ENCODE data around the gene SETD6. TPM values are rescaled to one million over a fixed set of nuclear protein-coding genes. Genes with fewer than 3 reads are reported as not detected.

SETD6 gene
- total RNA-seq, 1 donor from 2014 or later: 2.6 TPM

GRCh38 chr16:58500430-58501241, 14.7 kb upstream of the SETD6 start:
- H3K36me3 ChIP-seq (ENCODE audit: control insufficient read depth in 3 of 3, insufficient read depth in 3 of 3, low read length in 3 of 3): no peaks in the 10 kb centered on the region
- H3K9ac ChIP-seq (ENCODE audit: low read depth in 1 of 3, low read length in 3 of 3): no peak overlapping the region
- H3K4me1 ChIP-seq (ENCODE audit: control insufficient read depth in 3 of 3, insufficient read depth in 3 of 3, low read length in 3 of 3): peaks cover 6 to 16% (median 6%) of the 10 kb centered on the region in 3 donors
- no peaks in the 10 kb centered on the region for H3K9me3 ChIP-seq (ENCODE audit: control insufficient read depth in 3 of 3, low read length in 3 of 3)
- peaks cover 34 to 46% (median 37%) of the 10 kb centered on the region in 3 donors for H3K27me3 ChIP-seq (ENCODE audit: control insufficient read depth in 3 of 3, insufficient read depth in 3 of 3, low read length in 3 of 3)
- no peak overlapping the region for H3K27ac ChIP-seq (ENCODE audit: low read depth, low read length)
- H3K4me3 ChIP-seq (ENCODE audit: low read length in 3 of 3): no peak overlapping the region

GRCh38 chr16:58501242-58502131, 13.8 kb upstream of the SETD6 start:
- no peaks in the 10 kb centered on the region for H3K9me3 ChIP-seq (ENCODE audit: control insufficient read depth in 3 of 3, low read length in 3 of 3)
- H3K27ac ChIP-seq (ENCODE audit: low read depth, low read length): no peak overlapping the region
- H3K4me1 ChIP-seq (ENCODE audit: control insufficient read depth in 3 of 3, insufficient read depth in 3 of 3, low read length in 3 of 3): peaks cover 4 to 13% (median 5%) of the 10 kb centered on the region in 3 donors
- no peaks in the 10 kb centered on the region for H3K36me3 ChIP-seq (ENCODE audit: control insufficient read depth in 3 of 3, insufficient read depth in 3 of 3, low read length in 3 of 3)
- H3K9ac ChIP-seq (ENCODE audit: low read depth in 1 of 3, low read length in 3 of 3): peak overlapping the region in 1 of 3 donors; percentile 33
- H3K27me3 ChIP-seq (ENCODE audit: control insufficient read depth in 3 of 3, insufficient read depth in 3 of 3, low read length in 3 of 3): peaks cover 34 to 45% (median 37%) of the 10 kb centered on the region in 3 donors
- H3K4me3 ChIP-seq (ENCODE audit: low read length in 3 of 3): peak overlapping the region in 2 of 3 donors; percentile 14 to 49

DNA sequence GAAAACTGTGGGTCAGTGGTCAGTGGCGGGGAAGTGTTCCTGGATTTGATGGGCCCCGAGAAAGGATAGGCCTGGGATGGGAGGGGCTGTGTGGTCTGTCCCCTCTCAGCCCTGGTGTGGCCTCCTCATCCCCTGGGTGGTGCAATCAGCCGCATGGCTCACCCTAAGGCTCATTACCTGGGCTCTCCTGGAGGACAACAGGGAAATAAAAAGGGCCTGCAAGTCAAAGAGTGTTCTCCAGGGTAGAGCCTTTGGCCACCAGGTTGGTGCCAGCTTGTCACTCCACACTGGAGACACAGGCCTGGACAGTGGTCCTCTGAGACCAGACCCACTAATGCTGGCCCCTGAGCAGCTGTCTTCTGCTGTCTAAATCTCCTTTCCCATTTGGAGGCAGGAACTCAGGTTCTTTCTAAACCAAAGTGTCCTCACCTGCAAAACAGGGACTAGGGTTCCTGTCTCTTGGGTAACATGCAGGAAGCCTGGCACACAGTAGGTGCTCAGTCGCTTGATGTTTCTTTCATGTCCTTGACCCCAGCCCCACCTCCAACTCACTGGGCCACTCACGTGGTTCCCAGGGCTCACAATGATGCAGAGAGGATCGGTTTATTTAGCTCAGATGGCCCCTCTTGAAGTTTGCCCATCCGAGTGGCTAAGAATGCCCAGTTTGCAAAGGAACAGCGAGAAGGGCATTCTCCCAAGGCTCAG, 12.9 kb upstream of the SETD6 start:
- no peak overlapping the region for H3K9ac ChIP-seq (ENCODE audit: low read depth in 1 of 3, low read length in 3 of 3)
- H3K27ac ChIP-seq (ENCODE audit: low read depth, low read length): no peak overlapping the region
- H3K27me3 ChIP-seq (ENCODE audit: control insufficient read depth in 3 of 3, insufficient read depth in 3 of 3, low read length in 3 of 3): peaks cover 37 to 50% (median 42%) of the 10 kb centered on the region in 3 donors

GRCh38 chr16:58503166-58503862, 12.0 kb upstream of the SETD6 start:
- Histone ChIP-seq H3K36me3 (ENCODE audit: control insufficient read depth in 3 of 3, insufficient read depth in 3 of 3, low read length in 3 of 3) (no peaks in the 10 kb centered on the region), H3K27ac (ENCODE audit: low read depth, low read length) (no peak overlapping the region)

More for the DNA sequence above, 12.9 kb upstream of the SETD6 start:
- peaks cover 4 to 13% (median 5%) of the 10 kb centered on the region in 3 donors for H3K4me1 ChIP-seq (ENCODE audit: control insufficient read depth in 3 of 3, insufficient read depth in 3 of 3, low read length in 3 of 3)
- H3K36me3 ChIP-seq (ENCODE audit: control insufficient read depth in 3 of 3, insufficient read depth in 3 of 3, low read length in 3 of 3): no peaks in the 10 kb centered on the region
- H3K4me3 ChIP-seq (ENCODE audit: low read length in 3 of 3): no peak overlapping the region
- H3K9me3 ChIP-seq (ENCODE audit: control insufficient read depth in 3 of 3, low read length in 3 of 3): no peaks in the 10 kb centered on the region

DNA sequence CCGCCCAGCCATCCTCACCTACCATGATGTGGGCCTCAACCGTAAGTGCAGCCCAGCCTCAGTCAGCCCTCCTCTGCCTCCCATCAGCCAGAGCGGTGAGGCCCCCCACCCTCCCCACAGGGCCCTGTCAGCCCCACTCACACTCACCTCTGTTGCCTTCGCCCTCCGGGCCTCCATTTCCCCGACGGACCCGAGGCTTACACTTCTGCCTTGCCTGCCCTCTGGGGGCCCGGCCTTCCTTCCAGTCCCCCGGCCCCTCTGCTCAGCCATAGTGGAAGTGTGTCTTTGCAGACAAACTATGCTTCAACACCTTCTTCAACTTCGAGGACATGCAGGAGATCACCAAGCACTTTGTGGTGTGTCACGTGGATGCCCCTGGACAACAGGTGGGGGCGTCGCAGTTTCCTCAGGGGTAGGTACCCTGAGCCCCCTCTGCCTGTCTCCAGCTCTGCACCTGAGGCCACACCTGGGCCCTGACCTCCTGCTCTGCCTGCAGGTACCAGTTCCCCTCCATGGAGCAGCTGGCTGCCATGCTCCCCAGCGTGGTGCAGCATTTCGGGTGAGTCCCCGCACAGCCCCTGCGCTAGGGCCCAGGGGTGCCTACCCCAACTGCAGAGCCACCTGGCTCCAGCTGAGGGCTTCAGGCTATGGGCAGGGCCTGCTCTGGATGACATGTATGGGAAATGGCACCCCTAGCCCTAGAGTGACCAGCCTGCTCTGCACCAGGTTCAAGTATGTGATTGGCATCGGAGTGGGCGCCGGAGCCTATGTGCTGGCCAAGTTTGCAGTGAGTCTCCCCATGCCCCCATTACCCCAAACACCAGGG, 11.2 kb upstream of the SETD6 start:
- no peak overlapping the region for H3K27ac ChIP-seq (ENCODE audit: low read depth, low read length)
- peaks cover 4 to 13% (median 5%) of the 10 kb centered on the region in 3 donors for H3K4me1 ChIP-seq (ENCODE audit: control insufficient read depth in 3 of 3, insufficient read depth in 3 of 3, low read length in 3 of 3)
- no peak overlapping the region for H3K4me3 ChIP-seq (ENCODE audit: low read length in 3 of 3)
- H3K36me3 ChIP-seq (ENCODE audit: control insufficient read depth in 3 of 3, insufficient read depth in 3 of 3, low read length in 3 of 3): no peaks in the 10 kb centered on the region
- H3K9ac ChIP-seq (ENCODE audit: low read depth in 1 of 3, low read length in 3 of 3): no peak overlapping the region
- H3K27me3 ChIP-seq (ENCODE audit: control insufficient read depth in 3 of 3, insufficient read depth in 3 of 3, low read length in 3 of 3): peaks cover 37 to 50% (median 45%) of the 10 kb centered on the region in 3 donors
- H3K9me3 ChIP-seq (ENCODE audit: control insufficient read depth in 3 of 3, low read length in 3 of 3): no peaks in the 10 kb centered on the region

More at GRCh38 chr16:58503166-58503862, 12.0 kb upstream of the SETD6 start:
- peaks cover 4 to 13% (median 5%) of the 10 kb centered on the region in 3 donors for H3K4me1 ChIP-seq (ENCODE audit: control insufficient read depth in 3 of 3, insufficient read depth in 3 of 3, low read length in 3 of 3)
- H3K9me3 ChIP-seq (ENCODE audit: control insufficient read depth in 3 of 3, low read length in 3 of 3): no peaks in the 10 kb centered on the region
- no peak overlapping the region for H3K9ac ChIP-seq (ENCODE audit: low read depth in 1 of 3, low read length in 3 of 3)
- peaks cover 37 to 50% (median 45%) of the 10 kb centered on the region in 3 donors for H3K27me3 ChIP-seq (ENCODE audit: control insufficient read depth in 3 of 3, insufficient read depth in 3 of 3, low read length in 3 of 3)
- no peak overlapping the region for H3K4me3 ChIP-seq (ENCODE audit: low read length in 3 of 3)

- no peak overlapping the region for H3K9ac ChIP-seq (ENCODE audit: low read depth in 1 of 3, low read length in 3 of 3)
- no peaks in the 10 kb centered on the region for H3K36me3 ChIP-seq (ENCODE audit: control insufficient read depth in 3 of 3, insufficient read depth in 3 of 3, low read length in 3 of 3)
- H3K27me3 ChIP-seq (ENCODE audit: control insufficient read depth in 3 of 3, insufficient read depth in 3 of 3, low read length in 3 of 3): peaks cover 22 to 30% (median 29%) of the 10 kb centered on the region in 3 donors
- H3K27ac ChIP-seq (ENCODE audit: low read depth, low read length): no peak overlapping the region
- H3K4me3 ChIP-seq (ENCODE audit: low read length in 3 of 3): no peak overlapping the region
- H3K4me1 ChIP-seq (ENCODE audit: control insufficient read depth in 3 of 3, insufficient read depth in 3 of 3, low read length in 3 of 3): peaks cover 0 to 8% (median 1%) of the 10 kb centered on the region in 3 donors
- no peaks in the 10 kb centered on the region for H3K9me3 ChIP-seq (ENCODE audit: control insufficient read depth in 3 of 3, low read length in 3 of 3)
Measured at GRCh38 chr16:58506241-58507194, 8.8 kb upstream of the SETD6 start.

DNA sequence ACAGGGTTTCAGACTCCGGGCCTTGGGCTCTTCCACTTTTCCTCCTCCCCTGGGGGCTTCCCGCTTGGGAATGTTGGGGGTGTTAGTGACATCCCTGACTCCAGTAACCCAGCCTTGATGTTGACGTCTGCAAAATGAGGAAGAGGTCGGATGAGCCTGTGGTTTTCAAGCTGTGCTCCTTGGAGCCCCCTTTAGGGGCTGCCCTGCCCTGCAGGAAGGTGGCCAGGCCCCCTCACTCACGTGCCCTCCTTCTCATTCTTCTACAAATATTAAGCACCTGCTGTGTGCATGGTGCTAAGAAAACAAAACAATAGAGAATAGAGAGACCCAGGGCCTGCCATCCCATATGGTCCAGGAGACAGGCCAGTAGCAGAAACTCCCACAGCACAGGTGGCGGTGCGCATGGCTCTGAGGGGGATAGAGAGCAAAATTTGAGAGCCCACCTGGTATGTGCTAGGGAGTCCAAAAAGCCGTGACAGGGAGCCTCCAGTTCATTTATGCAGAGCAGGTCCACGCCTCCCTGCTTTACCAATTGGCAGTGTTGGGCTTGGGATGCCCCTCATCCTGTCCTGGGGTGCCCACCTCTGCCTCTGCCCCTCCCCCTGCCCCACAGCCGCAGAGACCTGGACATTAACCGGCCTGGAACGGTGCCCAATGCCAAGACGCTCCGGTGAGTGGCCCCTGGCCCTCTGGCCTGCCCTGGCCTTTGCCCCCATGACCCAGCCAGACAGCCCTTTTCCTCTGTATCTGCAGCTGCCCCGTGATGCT, 7.9 kb upstream of the SETD6 start:
- H3K4me3 ChIP-seq (ENCODE audit: low read length in 3 of 3): no peak overlapping the region
- H3K9me3 ChIP-seq (ENCODE audit: control insufficient read depth in 3 of 3, low read length in 3 of 3): no peaks in the 10 kb centered on the region
- peaks cover 0 to 10% (median 3%) of the 10 kb centered on the region in 3 donors for H3K4me1 ChIP-seq (ENCODE audit: control insufficient read depth in 3 of 3, insufficient read depth in 3 of 3, low read length in 3 of 3)
- H3K27ac ChIP-seq (ENCODE audit: low read depth, low read length): no peak overlapping the region
- H3K9ac ChIP-seq (ENCODE audit: low read depth in 1 of 3, low read length in 3 of 3): no peak overlapping the region
- no peaks in the 10 kb centered on the region for H3K36me3 ChIP-seq (ENCODE audit: control insufficient read depth in 3 of 3, insufficient read depth in 3 of 3, low read length in 3 of 3)
- H3K27me3 ChIP-seq (ENCODE audit: control insufficient read depth in 3 of 3, insufficient read depth in 3 of 3, low read length in 3 of 3): peaks cover 14 to 21% (median 21%) of the 10 kb centered on the region in 3 donors

Data from skeletal muscle tissue (tissue), 4 donors.